Activated T-cell treated with anti-CD3 and anti-CD28 coated beads, Interleukin-2, amount 50 U/mL, for 24 hours (primary cell): ENCODE results near the gene WNT9B.

Source experiments
- DNase-seq: peaks from one replicate; pipeline ENCODE4 v3.0.0-alpha.2; 2020
- H3K27ac Mint-ChIP-seq: 2 replicates; pipeline ENCODE4 v1.8.0; 2020; ENCODE audit warnings: mild to moderate bottlenecking, mixed read lengths
- H3K27me3 Mint-ChIP-seq: 2 replicates; pipeline ENCODE4 v1.8.0; 2020; ENCODE audit warnings: mixed read lengths
- H3K36me3 Mint-ChIP-seq: 2 replicates; pipeline ENCODE4 v1.8.0; 2020; ENCODE audit warnings: low read depth, mixed read lengths
- H3K4me1 Mint-ChIP-seq: 2 replicates; pipeline ENCODE4 v1.8.0; 2020; ENCODE audit warnings: low read depth, mixed read lengths
- H3K4me3 Mint-ChIP-seq: 2 replicates; pipeline ENCODE4 v1.8.0; 2020; ENCODE audit warnings: mild to moderate bottlenecking, moderate library complexity, mixed read lengths
- H3K9me3 Mint-ChIP-seq: 2 replicates; pipeline ENCODE4 v1.8.0; 2020; ENCODE audit warnings: mixed read lengths

Gene WNT9B

GRCh38 chr17:46890638-46891037, 39.3 kb downstream of the WNT9B start:
- Mint-ChIP-seq H3K36me3 (no peaks in the 10 kb centered on the region), H3K9me3 (no peaks in the 10 kb centered on the region), H3K27me3 (peaks cover 21% of the 10 kb centered on the region)

GRCh38 chr17:46892192-46892703, 40.9 kb downstream of the WNT9B start:
- Mint-ChIP-seq H3K9me3 (no peaks in the 10 kb centered on the region), H3K27ac (no peak overlapping the region), H3K4me1 (no peaks in the 10 kb centered on the region)

More at GRCh38 chr17:46890638-46891037, 39.3 kb downstream of the WNT9B start:
- no peaks in the 10 kb centered on the region for H3K4me1 Mint-ChIP-seq
- no peak overlapping the region for H3K27ac Mint-ChIP-seq
- DNase-seq = no peak
- no peak overlapping the region for H3K4me3 Mint-ChIP-seq

GRCh38 chr17:46894024-46894423, 42.6 kb downstream of the WNT9B start:
- H3K9me3 Mint-ChIP-seq = no peaks in the 10 kb centered on the region
- H3K4me3 Mint-ChIP-seq = no peak overlapping the region
- peaks cover 21% of the 10 kb centered on the region for H3K27me3 Mint-ChIP-seq
- H3K27ac Mint-ChIP-seq = no peak overlapping the region
- H3K36me3 Mint-ChIP-seq = no peaks in the 10 kb centered on the region
- no peaks in the 10 kb centered on the region for H3K4me1 Mint-ChIP-seq
- no peak for DNase-seq

More at GRCh38 chr17:46892192-46892703, 40.9 kb downstream of the WNT9B start:
- H3K36me3 Mint-ChIP-seq = no peaks in the 10 kb centered on the region
- DNase-seq = no peak
- no peak overlapping the region for H3K4me3 Mint-ChIP-seq
- peaks cover 21% of the 10 kb centered on the region for H3K27me3 Mint-ChIP-seq

- H3K4me1 Mint-ChIP-seq = no peaks in the 10 kb centered on the region
- H3K27ac Mint-ChIP-seq = no peak overlapping the region
- no peak overlapping the region for H3K4me3 Mint-ChIP-seq
- no peaks in the 10 kb centered on the region for H3K9me3 Mint-ChIP-seq
- no peak for DNase-seq
- H3K27me3 Mint-ChIP-seq = peaks cover 21% of the 10 kb centered on the region
- no peaks in the 10 kb centered on the region for H3K36me3 Mint-ChIP-seq
These were observed 43.2 kb downstream of the WNT9B start for GRCh38 chr17:46894476-46895151.

GRCh38 chr17:46895171-46895570, 43.8 kb downstream of the WNT9B start:
- Mint-ChIP-seq H3K4me3 (no peak overlapping the region), H3K36me3 (no peaks in the 10 kb centered on the region), H3K9me3 (no peaks in the 10 kb centered on the region), H3K4me1 (no peaks in the 10 kb centered on the region), H3K27me3 (peaks cover 21% of the 10 kb centered on the region), H3K27ac (no peak overlapping the region)
- DNase-seq = no peak

GRCh38 chr17:46896991-46897390, 45.6 kb downstream of the WNT9B start:
- DNase-seq = no peak
- Mint-ChIP-seq H3K4me3 (no peak overlapping the region), H3K4me1 (no peaks in the 10 kb centered on the region), H3K27ac (no peak overlapping the region), H3K27me3 (peaks cover 21% of the 10 kb centered on the region), H3K9me3 (no peaks in the 10 kb centered on the region), H3K36me3 (no peaks in the 10 kb centered on the region)

- Mint-ChIP-seq H3K27ac (no peak overlapping the region), H3K36me3 (no peaks in the 10 kb centered on the region)
These were observed 47.0 kb downstream of the WNT9B start for GRCh38 chr17:46898364-46898763.

GRCh38 chr17:46898860-46899259, 47.5 kb downstream of the WNT9B start:
- Mint-ChIP-seq H3K27me3 (peaks cover 8% of the 10 kb centered on the region), H3K36me3 (no peaks in the 10 kb centered on the region), H3K4me3 (no peak overlapping the region), H3K27ac (no peak overlapping the region), H3K4me1 (no peaks in the 10 kb centered on the region), H3K9me3 (no peaks in the 10 kb centered on the region)
- no peak for DNase-seq

More at GRCh38 chr17:46898364-46898763, 47.0 kb downstream of the WNT9B start:
- peaks cover 13% of the 10 kb centered on the region for H3K27me3 Mint-ChIP-seq
- H3K4me1 Mint-ChIP-seq = no peaks in the 10 kb centered on the region
- no peak for DNase-seq
- no peak overlapping the region for H3K4me3 Mint-ChIP-seq
- H3K9me3 Mint-ChIP-seq = no peaks in the 10 kb centered on the region

GRCh38 chr17:46901291-46901690, 49.9 kb downstream of the WNT9B start:
- Mint-ChIP-seq H3K4me1 (peaks cover 4% of the 10 kb centered on the region), H3K27ac (no peak overlapping the region), H3K4me3 (no peak overlapping the region), H3K36me3 (no peaks in the 10 kb centered on the region), H3K9me3 (no peaks in the 10 kb centered on the region), H3K27me3 (peaks cover 2% of the 10 kb centered on the region)
- DNase-seq = no peak

- no peaks in the 10 kb centered on the region for H3K36me3 Mint-ChIP-seq
- H3K4me3 Mint-ChIP-seq = no peak overlapping the region
- DNase-seq = no peak
- peaks cover 4% of the 10 kb centered on the region for H3K4me1 Mint-ChIP-seq
- H3K27ac Mint-ChIP-seq = no peak overlapping the region
- H3K27me3 Mint-ChIP-seq = peaks cover 2% of the 10 kb centered on the region
- no peaks in the 10 kb centered on the region for H3K9me3 Mint-ChIP-seq
These were observed 52.6 kb downstream of the WNT9B start for GRCh38 chr17:46903762-46904672.

GRCh38 chr17:46908068-46908737, 56.8 kb downstream of the WNT9B start:
- Mint-ChIP-seq H3K4me1 (peaks cover 4% of the 10 kb centered on the region), H3K4me3 (no peak overlapping the region), H3K27ac (no peak overlapping the region), H3K27me3 (peaks cover 6% of the 10 kb centered on the region), H3K36me3 (no peaks in the 10 kb centered on the region), H3K9me3 (no peaks in the 10 kb centered on the region)
- no peak for DNase-seq

- Mint-ChIP-seq H3K4me3 (no peak overlapping the region), H3K4me1 (peaks cover 4% of the 10 kb centered on the region), H3K27ac (no peak overlapping the region), H3K36me3 (no peaks in the 10 kb centered on the region), H3K9me3 (no peaks in the 10 kb centered on the region), H3K27me3 (peaks cover 6% of the 10 kb centered on the region)
- no peak for DNase-seq
These were observed 59.0 kb downstream of the WNT9B start for GRCh38 chr17:46910179-46910927.

- H3K4me3 Mint-ChIP-seq = no peak overlapping the region
- peaks cover 3% of the 10 kb centered on the region for H3K36me3 Mint-ChIP-seq
- H3K27me3 Mint-ChIP-seq = peaks cover 4% of the 10 kb centered on the region
- no peaks in the 10 kb centered on the region for H3K9me3 Mint-ChIP-seq
- H3K4me1 Mint-ChIP-seq = no peaks in the 10 kb centered on the region
- H3K27ac Mint-ChIP-seq = no peak overlapping the region
- no peak for DNase-seq
These were observed 59.9 kb downstream of the WNT9B start for GRCh38 chr17:46911311-46911710.

- no peak overlapping the region for H3K4me3 Mint-ChIP-seq
- peaks cover 3% of the 10 kb centered on the region for H3K36me3 Mint-ChIP-seq
- H3K9me3 Mint-ChIP-seq = no peaks in the 10 kb centered on the region
- H3K27ac Mint-ChIP-seq = no peak overlapping the region
- H3K4me1 Mint-ChIP-seq = no peaks in the 10 kb centered on the region
- DNase-seq = no peak
- no peaks in the 10 kb centered on the region for H3K27me3 Mint-ChIP-seq
These were observed 64.2 kb downstream of the WNT9B start for GRCh38 chr17:46915596-46915995.
